Tibial nerve (tissue), 4 donors: ENCODE results near the gene CNOT6. TPM values are rescaled to one million over a fixed set of nuclear protein-coding genes. Genes with fewer than 3 reads are reported as not detected.

Experiments used
- DNase-seq, 2 donors: peaks; one replicate each; pipeline ENCODE4 v3.0.0-alpha.2; 2019; ENCODE audit warnings: low spot score in 2 of 2
- H3K27ac ChIP-seq, 4 donors: fragments of 200-600 bp; sonication (generic) in 3 of 4; one replicate each; pipeline ENCODE4 v1.5.1; 2017 to 2019; ENCODE audit warnings: mild to moderate bottlenecking in 1 of 4
- H3K27me3 ChIP-seq, 2 donors: fragments of 200-600 bp; sonication (generic) in 1 of 2; one replicate each; pipeline versions ENCODE4 v1.5.1 to v1.6.0; 2017 to 2019
- H3K36me3 ChIP-seq, 3 donors: fragments of 200-600 bp; sonication (generic); one replicate each; pipeline ENCODE4 v1.5.1; 2018 to 2019
- H3K4me1 ChIP-seq, 4 donors: fragments of 200-600 bp; sonication (generic) in 3 of 4; one replicate each; pipeline ENCODE4 v1.5.1; 2017 to 2019
- H3K4me3 ChIP-seq, 4 donors: fragments of 200-600 bp; sonication (generic) in 3 of 4; one replicate each; pipeline ENCODE4 v1.5.1; 2017 to 2019; ENCODE audit warnings: mild to moderate bottlenecking in 1 of 4, moderate library complexity in 1 of 4
- H3K9me3 ChIP-seq, 4 donors: fragments of 200-600 bp; sonication (generic) in 3 of 4; one replicate each; pipeline ENCODE4 v1.5.1; 2017 to 2019
- EP300 ChIP-seq, 2 donors: sonication (generic); formaldehyde crosslinking; IDR thresholded peaks; one replicate each; pipeline ENCODE4 v1.6.1; 2017; ENCODE audit warnings: antibody characterized with exemption in 2 of 2, mild to moderate bottlenecking in 1 of 2
- POLR2A ChIP-seq, 2 donors: fragments of 450-650 bp; IDR thresholded peaks; one replicate each; pipeline ENCODE4 v1.6.1; 2017; ENCODE audit warnings: antibody characterized with exemption in 2 of 2, mild to moderate bottlenecking in 2 of 2, moderate library complexity in 2 of 2
- WGBS, 2 donors: methylation state at CpG; one replicate each; pipeline ENCODE4 v1.1.5; 2018; 5-methylcytosine and 5-hydroxymethylcytosine counted together
- total RNA-seq, 4 donors: library from RNA; depleted of rRNA; stranded (reverse); fragments of >200 nt; gene quantifications; one replicate each; pipeline ENCODE4 v1.1.0, GENCODE V29; 2016
- TF ChIP-seq, protein P1 (sequence below), 5 experiments: fragments of 200-600 bp in 3 of 5; fragments of 450-650 bp in 2 of 5; sonication (generic) in 3 of 5; IDR thresholded peaks; one replicate each; pipeline ENCODE4 v1.5.1; 2016 to 2019; ENCODE audit warnings: antibody characterized with exemption in 5 of 5, mild to moderate bottlenecking in 3 of 5, moderate library complexity in 2 of 5

Gene CNOT6
- total RNA-seq, 4 donors from 2014 or later = 14.0 to 18.0 (median 15.5) TPM

DNA sequence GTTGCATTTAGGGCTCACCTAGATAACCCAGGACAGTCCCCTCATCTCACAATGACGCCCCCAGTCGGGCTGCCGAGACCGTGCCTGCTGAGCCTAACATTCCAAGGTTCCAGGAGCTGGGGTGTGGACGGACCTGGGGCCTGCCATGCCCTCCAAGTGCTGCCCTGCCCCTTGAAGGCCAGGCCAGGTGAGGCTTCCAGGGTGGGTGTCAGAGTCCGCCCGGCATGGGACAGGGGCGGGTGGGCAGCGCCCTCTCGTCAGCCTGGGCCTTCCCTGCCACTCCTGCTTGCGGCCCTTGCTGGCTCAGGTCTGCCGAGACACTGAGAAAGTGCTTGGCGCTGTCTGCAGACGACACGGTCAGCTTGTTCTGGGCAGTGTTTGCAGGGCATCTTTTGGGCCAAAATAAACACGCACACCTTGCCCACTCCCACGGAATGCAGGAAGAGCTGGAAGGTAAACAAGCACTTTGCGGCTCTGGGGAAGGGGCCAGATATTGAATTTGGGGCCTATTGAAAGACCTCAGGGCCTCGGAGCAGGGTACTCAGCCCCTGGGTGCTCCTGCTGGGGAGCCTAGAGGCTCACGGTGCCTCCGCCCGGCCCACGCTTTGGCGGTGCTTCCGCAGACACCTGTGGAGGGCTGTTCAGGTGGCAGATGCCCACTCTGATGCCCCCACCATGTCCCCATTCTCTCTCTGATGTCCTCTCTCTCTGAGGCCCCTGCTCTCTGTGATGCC is 101.4 kb downstream of the CNOT6 start:
- Histone ChIP-seq H3K4me3 (no peak overlapping the region), H3K27ac (no peak overlapping the region), H3K36me3 (no peaks in the 10 kb centered on the region), H3K9me3 (no peaks in the 10 kb centered on the region), H3K4me1 (peaks cover 0 to 15% (median 2%) of the 10 kb centered on the region in 4 donors), H3K27me3 (peaks cover 0 to 27% of the 10 kb centered on the region in 2 donors)
- 80 to 85% methylated on average over 19 to 25 of the region's 25 CpGs for WGBS, 2 donors
- TF ChIP-seq EP300 (IDR thresholded peaks at IDR 0.05) (no peak), POLR2A (IDR thresholded peaks at IDR 0.05) (no peak)
- TF ChIP-seq, protein P1, sequence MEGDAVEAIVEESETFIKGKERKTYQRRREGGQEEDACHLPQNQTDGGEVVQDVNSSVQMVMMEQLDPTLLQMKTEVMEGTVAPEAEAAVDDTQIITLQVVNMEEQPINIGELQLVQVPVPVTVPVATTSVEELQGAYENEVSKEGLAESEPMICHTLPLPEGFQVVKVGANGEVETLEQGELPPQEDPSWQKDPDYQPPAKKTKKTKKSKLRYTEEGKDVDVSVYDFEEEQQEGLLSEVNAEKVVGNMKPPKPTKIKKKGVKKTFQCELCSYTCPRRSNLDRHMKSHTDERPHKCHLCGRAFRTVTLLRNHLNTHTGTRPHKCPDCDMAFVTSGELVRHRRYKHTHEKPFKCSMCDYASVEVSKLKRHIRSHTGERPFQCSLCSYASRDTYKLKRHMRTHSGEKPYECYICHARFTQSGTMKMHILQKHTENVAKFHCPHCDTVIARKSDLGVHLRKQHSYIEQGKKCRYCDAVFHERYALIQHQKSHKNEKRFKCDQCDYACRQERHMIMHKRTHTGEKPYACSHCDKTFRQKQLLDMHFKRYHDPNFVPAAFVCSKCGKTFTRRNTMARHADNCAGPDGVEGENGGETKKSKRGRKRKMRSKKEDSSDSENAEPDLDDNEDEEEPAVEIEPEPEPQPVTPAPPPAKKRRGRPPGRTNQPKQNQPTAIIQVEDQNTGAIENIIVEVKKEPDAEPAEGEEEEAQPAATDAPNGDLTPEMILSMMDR (IDR thresholded peaks at IDR 0.05) = no peak
- DNase-seq = no peak

DNA sequence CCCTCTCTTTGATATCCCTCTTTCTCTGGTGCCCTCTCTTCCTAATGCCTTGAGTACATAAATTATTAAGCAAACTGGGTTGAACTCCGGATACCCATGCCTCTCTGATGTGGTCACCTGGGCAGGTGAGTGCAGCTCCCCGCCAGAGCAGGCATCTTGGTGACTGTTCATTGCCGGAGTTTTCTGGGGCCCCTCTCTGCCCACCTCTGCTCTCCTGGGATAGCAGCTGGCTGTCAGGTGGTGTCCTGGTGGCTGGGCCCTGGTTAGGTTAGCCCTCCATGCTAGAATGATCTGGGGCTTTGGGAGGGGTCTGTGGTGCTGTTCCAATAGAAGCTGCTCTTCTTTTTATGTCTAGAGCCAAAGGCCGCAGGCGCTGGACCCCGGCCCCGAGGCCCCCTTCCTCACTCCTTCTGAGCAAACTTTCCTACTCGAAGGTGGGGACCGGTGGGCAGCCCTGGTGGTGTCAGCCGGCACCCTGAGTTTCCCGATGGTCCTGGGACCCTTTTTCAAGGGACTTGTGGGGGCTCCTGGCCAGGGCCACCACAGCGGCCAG is 102.0 kb downstream of the CNOT6 start:
- TF ChIP-seq EP300 (IDR thresholded peaks at IDR 0.05) (no peak), POLR2A (IDR thresholded peaks at IDR 0.05) (no peak)
- TF ChIP-seq, protein P1 (IDR thresholded peaks at IDR 0.05) = no peak
- Histone ChIP-seq H3K27me3 (peaks cover 0 to 22% of the 10 kb centered on the region in 2 donors), H3K9me3 (no peaks in the 10 kb centered on the region), H3K4me1 (peaks cover 0 to 9% (median 2%) of the 10 kb centered on the region in 4 donors), H3K36me3 (no peaks in the 10 kb centered on the region), H3K4me3 (no peak overlapping the region), H3K27ac (no peak overlapping the region)
- DNase-seq = no peak
- 83 to 86% methylated on average over 12 of the region's 12 CpGs for WGBS, 2 donors

GRCh38 chr5:180596668-180597231 is 102.6 kb downstream of the CNOT6 start:
- no peak for DNase-seq
- H3K4me3 ChIP-seq = no peak overlapping the region
- H3K27me3 ChIP-seq = peaks cover 0 to 17% of the 10 kb centered on the region in 2 donors
- no peaks in the 10 kb centered on the region for H3K9me3 ChIP-seq
- TF ChIP-seq POLR2A (IDR thresholded peaks at IDR 0.05) = no peak
- peaks cover 0 to 3% (median 0%) of the 10 kb centered on the region in 4 donors for H3K4me1 ChIP-seq
- H3K27ac ChIP-seq = no peak overlapping the region
- H3K36me3 ChIP-seq = no peaks in the 10 kb centered on the region
- 65 to 82% methylated on average over 10 to 24 of the region's 24 CpGs for WGBS, 2 donors

DNA sequence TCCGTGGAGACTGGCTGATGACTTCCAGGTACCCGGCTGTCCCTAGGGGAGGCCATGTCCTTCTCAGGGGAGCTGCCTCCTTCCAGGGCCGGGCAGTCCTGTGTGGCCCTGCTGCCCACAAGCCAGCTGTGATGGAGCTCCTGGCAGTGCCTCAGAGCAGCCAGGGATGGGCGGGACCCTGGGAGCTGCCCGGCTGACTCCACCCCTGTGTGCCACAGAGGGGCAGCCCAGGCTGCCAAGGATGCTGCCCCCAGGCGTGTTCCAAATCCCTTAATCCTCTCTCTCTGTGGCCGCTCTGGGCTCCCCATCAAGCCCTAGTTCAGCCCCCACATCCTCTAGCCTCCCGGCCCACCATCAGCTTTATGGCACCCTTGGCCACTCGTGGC is 104.1 kb downstream of the CNOT6 start:
- Histone ChIP-seq H3K36me3 (no peaks in the 10 kb centered on the region), H3K4me1 (no peaks in the 10 kb centered on the region), H3K9me3 (no peaks in the 10 kb centered on the region), H3K27ac (no peak overlapping the region), H3K4me3 (no peak overlapping the region), H3K27me3 (peaks cover 0 to under 1% of the 10 kb centered on the region in 2 donors)
- TF ChIP-seq EP300 (IDR thresholded peaks at IDR 0.05) (no peak), POLR2A (IDR thresholded peaks at IDR 0.05) (no peak)
- TF ChIP-seq, protein P1 (IDR thresholded peaks at IDR 0.05) = no peak
- no peak for DNase-seq
- WGBS, 2 donors = 75 to 79% methylated on average over 6 to 7 of the region's 9 CpGs

- DNase-seq = no peak
- Histone ChIP-seq H3K9me3 (no peaks in the 10 kb centered on the region), H3K27me3 (no peaks in the 10 kb centered on the region), H3K27ac (no peak overlapping the region), H3K4me3 (no peak overlapping the region), H3K4me1 (no peaks in the 10 kb centered on the region), H3K36me3 (no peaks in the 10 kb centered on the region)
- TF ChIP-seq, protein P1 (IDR thresholded peaks at IDR 0.05) = no peak
- TF ChIP-seq EP300 (IDR thresholded peaks at IDR 0.05) = no peak
- TF ChIP-seq POLR2A (IDR thresholded peaks at IDR 0.05) = no peak
- 84 to 88% methylated on average over 14 of the region's 16 CpGs for WGBS, 2 donors
Observed at GRCh38 chr5:180598797-180599589, 104.8 kb downstream of the CNOT6 start.
